Measurements from ENCODE around the gene CAPZA2. TPM values are rescaled to one million over a fixed set of nuclear protein-coding genes. Genes with fewer than 3 reads are reported as not detected.

The CAPZA2 gene
- total and polyA plus RNA-seq, 9 of the 15 experiments (the other 6 are each of a cell fraction or from before 2014, with no cell fraction given) = 67.0 to 524 (median 176) TPM

DNA sequence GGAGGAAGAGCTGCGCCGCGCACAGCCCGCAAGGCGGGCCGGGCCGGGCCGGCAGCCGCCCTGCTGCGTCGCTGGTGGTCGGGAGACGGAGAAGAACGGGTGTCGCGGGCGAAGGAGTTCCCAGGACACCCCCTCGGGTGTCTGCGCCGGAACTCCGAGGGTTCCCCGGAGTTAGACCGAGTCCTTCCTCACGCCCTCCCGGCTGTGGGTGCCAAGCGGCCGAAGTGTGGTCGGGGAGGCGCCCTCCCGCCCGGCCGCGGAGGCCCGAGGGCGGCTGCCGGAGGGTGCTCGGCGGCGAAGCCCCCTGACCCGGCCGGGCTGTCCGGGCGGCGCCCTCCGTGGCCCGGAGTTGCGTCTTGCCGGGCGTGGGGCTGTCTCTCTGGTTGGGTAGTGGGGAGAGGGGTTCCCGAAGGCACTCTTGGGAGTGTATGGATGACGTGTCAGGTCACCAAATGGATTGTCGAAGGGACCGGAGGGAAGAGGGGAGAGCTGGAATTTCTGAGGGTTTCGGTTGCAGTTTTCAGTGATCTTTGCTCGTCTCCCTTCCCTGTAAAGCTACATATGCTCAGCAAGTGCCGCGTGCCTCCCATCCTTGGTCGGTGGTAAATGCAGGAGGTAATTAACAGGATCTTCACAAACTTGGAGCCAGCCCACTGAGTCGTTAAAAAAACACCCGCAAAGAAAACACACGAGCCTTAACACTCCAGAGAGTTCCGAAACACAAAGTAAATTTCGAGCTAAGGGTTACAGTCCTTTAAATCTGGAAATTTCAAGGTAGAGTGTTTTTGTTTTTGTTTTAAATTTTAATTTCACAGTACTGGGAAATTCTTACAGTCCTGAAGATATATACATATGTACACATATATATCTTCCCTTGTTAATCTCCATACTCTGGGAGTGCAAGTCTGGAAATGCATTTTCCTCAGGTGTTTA, 91.8 kb downstream of the CAPZA2 start (continued):
- TF ChIP-seq, protein P1, sequence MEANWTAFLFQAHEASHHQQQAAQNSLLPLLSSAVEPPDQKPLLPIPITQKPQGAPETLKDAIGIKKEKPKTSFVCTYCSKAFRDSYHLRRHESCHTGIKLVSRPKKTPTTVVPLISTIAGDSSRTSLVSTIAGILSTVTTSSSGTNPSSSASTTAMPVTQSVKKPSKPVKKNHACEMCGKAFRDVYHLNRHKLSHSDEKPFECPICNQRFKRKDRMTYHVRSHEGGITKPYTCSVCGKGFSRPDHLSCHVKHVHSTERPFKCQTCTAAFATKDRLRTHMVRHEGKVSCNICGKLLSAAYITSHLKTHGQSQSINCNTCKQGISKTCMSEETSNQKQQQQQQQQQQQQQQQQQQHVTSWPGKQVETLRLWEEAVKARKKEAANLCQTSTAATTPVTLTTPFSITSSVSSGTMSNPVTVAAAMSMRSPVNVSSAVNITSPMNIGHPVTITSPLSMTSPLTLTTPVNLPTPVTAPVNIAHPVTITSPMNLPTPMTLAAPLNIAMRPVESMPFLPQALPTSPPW (CRISPR knock-in tag; IDR thresholded peaks at IDR 0.05) = peak; percentile 43
- TF ChIP-seq PTBP1 (IDR thresholded peaks at IDR 0.05; ENCODE audit: low read depth, low read length) (no peak; the same call in 1 of the 2 replicates), ARNT (IDR thresholded peaks at IDR 0.05) (peak in 1 of 2 experiments; percentile 49; a peak in 1 of 4 replicates), TAF15 (IDR thresholded peaks at IDR 0.05; ENCODE audit: low read depth, low read length) (no peak), NFXL1 (CRISPR knock-in tag; IDR thresholded peaks at IDR 0.05) (no peak), ASH1L (IDR thresholded peaks at IDR 0.05; ENCODE audit: borderline replicate concordance, low read depth, partially characterized antibody) (no peak), HNRNPH1 (optimal IDR thresholded peaks at IDR 0.05; ENCODE audit: low read depth, low read length) (no peak), ZNF695 (CRISPR knock-in tag; IDR thresholded peaks at IDR 0.05) (no peak), ESRRB (CRISPR knock-in tag; IDR thresholded peaks at IDR 0.05; ENCODE audit: borderline replicate concordance) (no peak), NCOA1 (IDR thresholded peaks at IDR 0.05; ENCODE audit: low read depth) (no peak)
- TF ChIP-seq, protein P2, sequence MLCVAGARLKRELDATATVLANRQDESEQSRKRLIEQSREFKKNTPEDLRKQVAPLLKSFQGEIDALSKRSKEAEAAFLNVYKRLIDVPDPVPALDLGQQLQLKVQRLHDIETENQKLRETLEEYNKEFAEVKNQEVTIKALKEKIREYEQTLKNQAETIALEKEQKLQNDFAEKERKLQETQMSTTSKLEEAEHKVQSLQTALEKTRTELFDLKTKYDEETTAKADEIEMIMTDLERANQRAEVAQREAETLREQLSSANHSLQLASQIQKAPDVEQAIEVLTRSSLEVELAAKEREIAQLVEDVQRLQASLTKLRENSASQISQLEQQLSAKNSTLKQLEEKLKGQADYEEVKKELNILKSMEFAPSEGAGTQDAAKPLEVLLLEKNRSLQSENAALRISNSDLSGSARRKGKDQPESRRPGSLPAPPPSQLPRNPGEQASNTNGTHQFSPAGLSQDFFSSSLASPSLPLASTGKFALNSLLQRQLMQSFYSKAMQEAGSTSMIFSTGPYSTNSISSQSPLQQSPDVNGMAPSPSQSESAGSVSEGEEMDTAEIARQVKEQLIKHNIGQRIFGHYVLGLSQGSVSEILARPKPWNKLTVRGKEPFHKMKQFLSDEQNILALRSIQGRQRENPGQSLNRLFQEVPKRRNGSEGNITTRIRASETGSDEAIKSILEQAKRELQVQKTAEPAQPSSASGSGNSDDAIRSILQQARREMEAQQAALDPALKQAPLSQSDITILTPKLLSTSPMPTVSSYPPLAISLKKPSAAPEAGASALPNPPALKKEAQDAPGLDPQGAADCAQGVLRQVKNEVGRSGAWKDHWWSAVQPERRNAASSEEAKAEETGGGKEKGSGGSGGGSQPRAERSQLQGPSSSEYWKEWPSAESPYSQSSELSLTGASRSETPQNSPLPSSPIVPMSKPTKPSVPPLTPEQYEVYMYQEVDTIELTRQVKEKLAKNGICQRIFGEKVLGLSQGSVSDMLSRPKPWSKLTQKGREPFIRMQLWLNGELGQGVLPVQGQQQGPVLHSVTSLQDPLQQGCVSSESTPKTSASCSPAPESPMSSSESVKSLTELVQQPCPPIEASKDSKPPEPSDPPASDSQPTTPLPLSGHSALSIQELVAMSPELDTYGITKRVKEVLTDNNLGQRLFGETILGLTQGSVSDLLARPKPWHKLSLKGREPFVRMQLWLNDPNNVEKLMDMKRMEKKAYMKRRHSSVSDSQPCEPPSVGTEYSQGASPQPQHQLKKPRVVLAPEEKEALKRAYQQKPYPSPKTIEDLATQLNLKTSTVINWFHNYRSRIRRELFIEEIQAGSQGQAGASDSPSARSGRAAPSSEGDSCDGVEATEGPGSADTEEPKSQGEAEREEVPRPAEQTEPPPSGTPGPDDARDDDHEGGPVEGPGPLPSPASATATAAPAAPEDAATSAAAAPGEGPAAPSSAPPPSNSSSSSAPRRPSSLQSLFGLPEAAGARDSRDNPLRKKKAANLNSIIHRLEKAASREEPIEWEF (CRISPR knock-in tag; IDR thresholded peaks at IDR 0.05) = no peak
- TF ChIP-seq, protein P3, sequence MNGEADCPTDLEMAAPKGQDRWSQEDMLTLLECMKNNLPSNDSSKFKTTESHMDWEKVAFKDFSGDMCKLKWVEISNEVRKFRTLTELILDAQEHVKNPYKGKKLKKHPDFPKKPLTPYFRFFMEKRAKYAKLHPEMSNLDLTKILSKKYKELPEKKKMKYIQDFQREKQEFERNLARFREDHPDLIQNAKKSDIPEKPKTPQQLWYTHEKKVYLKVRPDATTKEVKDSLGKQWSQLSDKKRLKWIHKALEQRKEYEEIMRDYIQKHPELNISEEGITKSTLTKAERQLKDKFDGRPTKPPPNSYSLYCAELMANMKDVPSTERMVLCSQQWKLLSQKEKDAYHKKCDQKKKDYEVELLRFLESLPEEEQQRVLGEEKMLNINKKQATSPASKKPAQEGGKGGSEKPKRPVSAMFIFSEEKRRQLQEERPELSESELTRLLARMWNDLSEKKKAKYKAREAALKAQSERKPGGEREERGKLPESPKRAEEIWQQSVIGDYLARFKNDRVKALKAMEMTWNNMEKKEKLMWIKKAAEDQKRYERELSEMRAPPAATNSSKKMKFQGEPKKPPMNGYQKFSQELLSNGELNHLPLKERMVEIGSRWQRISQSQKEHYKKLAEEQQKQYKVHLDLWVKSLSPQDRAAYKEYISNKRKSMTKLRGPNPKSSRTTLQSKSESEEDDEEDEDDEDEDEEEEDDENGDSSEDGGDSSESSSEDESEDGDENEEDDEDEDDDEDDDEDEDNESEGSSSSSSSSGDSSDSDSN (IDR thresholded peaks at IDR 0.05; ENCODE audit: borderline replicate concordance in 1 of 2, low read depth in 2 of 2, low read length in 2 of 2) = peak; percentile 50 to 77
- TF ChIP-seq, protein P4, sequence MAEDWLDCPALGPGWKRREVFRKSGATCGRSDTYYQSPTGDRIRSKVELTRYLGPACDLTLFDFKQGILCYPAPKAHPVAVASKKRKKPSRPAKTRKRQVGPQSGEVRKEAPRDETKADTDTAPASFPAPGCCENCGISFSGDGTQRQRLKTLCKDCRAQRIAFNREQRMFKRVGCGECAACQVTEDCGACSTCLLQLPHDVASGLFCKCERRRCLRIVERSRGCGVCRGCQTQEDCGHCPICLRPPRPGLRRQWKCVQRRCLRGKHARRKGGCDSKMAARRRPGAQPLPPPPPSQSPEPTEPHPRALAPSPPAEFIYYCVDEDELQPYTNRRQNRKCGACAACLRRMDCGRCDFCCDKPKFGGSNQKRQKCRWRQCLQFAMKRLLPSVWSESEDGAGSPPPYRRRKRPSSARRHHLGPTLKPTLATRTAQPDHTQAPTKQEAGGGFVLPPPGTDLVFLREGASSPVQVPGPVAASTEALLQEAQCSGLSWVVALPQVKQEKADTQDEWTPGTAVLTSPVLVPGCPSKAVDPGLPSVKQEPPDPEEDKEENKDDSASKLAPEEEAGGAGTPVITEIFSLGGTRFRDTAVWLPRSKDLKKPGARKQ (CRISPR knock-in tag; IDR thresholded peaks at IDR 0.05) = no peak

Measured in K562 (cell line).